Activated CD4-positive, alpha-beta T cell treated with anti-CD3 and anti-CD28 coated beads for 36 hours (primary cell): ENCODE results near the gene ELP4. TPM values are rescaled to one million over a fixed set of nuclear protein-coding genes. Genes with fewer than 3 reads are reported as not detected.

ENCODE experiments used
- ATAC-seq: fragments of 200-7000 bp; cut with Tn5 transposase; one replicate; pipeline ENCODE4 v1.10.0; 2021; ENCODE audit warnings: mild to moderate bottlenecking, moderate library complexity
- CTCF ChIA-PET: fragments of 350-600 bp; sonication (Branson Sonifier 250); formaldehyde crosslinking; loops from one replicate; lab custom pipeline; 2021; ENCODE audit warnings: antibody characterized with exemption; lab: Charles Lee
- POLR2A ChIA-PET: fragments of 350-600 bp; sonication (Branson Sonifier 250); formaldehyde crosslinking; loops from one replicate; lab custom pipeline; 2021; ENCODE audit warnings: antibody characterized with exemption, inconsistent platforms; lab: Charles Lee
- DNase-seq: peaks from one replicate; pipeline ENCODE4 v3.0.0-alpha.2; 2020
- H3K27ac Mint-ChIP-seq: one replicate; pipeline ENCODE4 v1.8.0; 2021; ENCODE audit warnings: mixed read lengths
- H3K27me3 Mint-ChIP-seq: one replicate; pipeline ENCODE4 v1.8.0; 2021; ENCODE audit warnings: mixed read lengths
- H3K36me3 Mint-ChIP-seq: one replicate; pipeline ENCODE4 v1.8.0; 2021; ENCODE audit warnings: low read depth, mixed read lengths
- H3K4me1 Mint-ChIP-seq: one replicate; pipeline ENCODE4 v1.8.0; 2021; ENCODE audit warnings: mixed read lengths
- H3K4me3 Mint-ChIP-seq: one replicate; pipeline ENCODE4 v1.8.0; 2021; ENCODE audit warnings: mild to moderate bottlenecking, moderate library complexity, mixed read lengths
- H3K9me3 Mint-ChIP-seq: one replicate; pipeline ENCODE4 v1.8.0; 2021; ENCODE audit warnings: low read depth, mixed read lengths
- intact Hi-C, 2 experiments: fragments of 100-400 bp; cut with DNase I in 1 of 2; cut with micrococcal nuclease in 1 of 2; formaldehyde crosslinking; loops; one replicate each; pipeline versions ENCODE4 v1.14.2 to v1.15.1; 2022 to 2024; cut with DNase I, micrococcal nuclease
- total RNA-seq, 2 experiments: library from RNA; stranded (reverse); gene quantifications; one replicate each; pipeline ENCODE4 v1.2.3, GENCODE V29; 2021

The ELP4 gene
- total RNA-seq, 2 experiments from 2014 or later: 21.9 to 30.9 TPM

GRCh38 chr11:31828217-31828616 is 318.6 kb downstream of the ELP4 start:
- ChIA-PET CTCF (no interaction called here), POLR2A (no interaction called here)
- peaks cover 57% of the 10 kb centered on the region for H3K27me3 Mint-ChIP-seq
- DNase-seq: no peak
- H3K27ac Mint-ChIP-seq: no peak overlapping the region
- H3K9me3 Mint-ChIP-seq: no peaks in the 10 kb centered on the region
- peaks cover 17% of the 10 kb centered on the region for H3K4me1 Mint-ChIP-seq
- H3K36me3 Mint-ChIP-seq: no peaks in the 10 kb centered on the region
- ATAC-seq: no peak
- no peak overlapping the region for H3K4me3 Mint-ChIP-seq
- intact Hi-C loops: no loop called here

DNA sequence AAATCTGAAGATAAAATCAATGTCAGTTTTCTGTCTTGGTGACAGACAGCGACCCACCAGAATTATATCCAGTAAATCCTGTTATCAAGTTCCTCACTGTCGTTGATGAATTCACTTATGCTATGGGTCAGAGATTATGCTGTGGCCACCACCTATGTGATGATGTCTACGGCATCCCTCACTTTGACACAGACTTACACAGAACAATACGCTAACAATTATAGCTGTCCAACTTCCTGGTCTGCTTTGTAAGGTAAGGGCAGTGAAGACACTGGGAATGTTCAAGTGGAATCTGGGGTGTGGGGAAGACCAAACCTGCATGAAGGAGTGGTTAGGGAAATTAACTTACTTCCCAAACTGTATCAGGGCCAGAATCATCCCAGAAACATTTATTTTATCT is 320.8 kb downstream of the ELP4 start:
- CTCF ChIA-PET: interaction anchor here (0.7 kb wide), 1 partner anchor 179 kb away, joined by 3 read pairs; no protein-coding TSS in a partner anchor
- no peak overlapping the region for H3K4me3 Mint-ChIP-seq
- POLR2A ChIA-PET: no interaction called here
- H3K27me3 Mint-ChIP-seq: peaks cover 42% of the 10 kb centered on the region
- no peaks in the 10 kb centered on the region for H3K9me3 Mint-ChIP-seq
- no peak for DNase-seq
- intact Hi-C loops: no loop called here
- H3K27ac Mint-ChIP-seq: no peak overlapping the region
- no peaks in the 10 kb centered on the region for H3K36me3 Mint-ChIP-seq
- no peak for ATAC-seq
- H3K4me1 Mint-ChIP-seq: peaks cover 14% of the 10 kb centered on the region

DNA sequence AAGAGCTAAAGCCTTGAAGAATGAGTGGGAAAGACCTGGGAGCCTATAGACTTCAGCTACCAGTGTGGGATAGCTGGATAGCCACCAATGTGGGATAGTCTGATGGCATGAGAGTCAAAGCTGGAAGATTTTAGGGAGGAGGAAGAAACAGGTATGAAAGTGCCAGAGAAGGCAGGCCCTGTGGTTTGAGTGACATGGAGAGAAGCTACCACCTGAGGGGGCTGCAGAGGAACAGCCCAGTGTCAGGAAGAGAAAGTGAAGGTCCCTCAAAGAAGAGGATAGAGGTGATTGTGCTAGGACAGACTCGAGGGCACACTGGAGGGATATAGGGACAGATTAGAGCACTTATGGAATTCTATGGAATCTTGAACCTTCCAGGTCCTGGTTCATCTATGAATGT is 324.7 kb downstream of the ELP4 start:
- H3K36me3 Mint-ChIP-seq: no peaks in the 10 kb centered on the region
- no peak overlapping the region for H3K4me3 Mint-ChIP-seq
- peaks cover 20% of the 10 kb centered on the region for H3K27me3 Mint-ChIP-seq
- H3K9me3 Mint-ChIP-seq: no peaks in the 10 kb centered on the region
- DNase-seq (no peak), ATAC-seq (no peak)
- intact Hi-C loops: no loop called here
- H3K27ac Mint-ChIP-seq: no peak overlapping the region
- POLR2A ChIA-PET: no interaction called here
- H3K4me1 Mint-ChIP-seq: no peaks in the 10 kb centered on the region
- CTCF ChIA-PET: interaction anchor here (0.5 kb wide), 1 partner anchor 127 kb away, joined by 4 read pairs; no protein-coding TSS in a partner anchor

Other genes with a start within 250 kb of the ELP4 start
- gene DCDC1, start 140.0 kb upstream of the ELP4 start, total RNA-seq: under 1 TPM; 0.23 to 0.32 TPM
- gene DNAJC24, start 139.9 kb upstream of the ELP4 start, total RNA-seq: 10 to 100 TPM; 15.3 to 26.3 TPM
- 10 to 100 TPM; 18.8 to 21.0 TPM for gene IMMP1L, start 145 bp upstream of the ELP4 start, total RNA-seq